HEK293 (cell line): ENCODE data around the gene LMLN.

Experiments used
- ZNF155 ChIP-seq: fragments of 450-650 bp; formaldehyde crosslinking; IDR thresholded peaks from 2 replicates; pipeline ENCODE4 v1.5.1; 2016; ENCODE audit warnings: missing biosample characterization, missing genetic modification characterization
- ZNF248 ChIP-seq: fragments of 450-650 bp; formaldehyde crosslinking; IDR thresholded peaks from 2 replicates; pipeline ENCODE4 v1.5.1; 2017; ENCODE audit warnings: missing biosample characterization, missing genetic modification characterization
- TF ChIP-seq, protein P1 (sequence below): sonication (generic); formaldehyde crosslinking; IDR thresholded peaks from 2 replicates; pipeline ENCODE4 v1.8.1; 2022; ENCODE audit warnings: mild to moderate bottlenecking, moderate library complexity, missing genetic modification reagents
- TF ChIP-seq, protein P2 (sequence below): fragments of 450-650 bp; formaldehyde crosslinking; IDR thresholded peaks from 2 replicates; pipeline ENCODE4 v1.5.1; 2016; ENCODE audit warnings: missing biosample characterization, missing genetic modification characterization

DNA sequence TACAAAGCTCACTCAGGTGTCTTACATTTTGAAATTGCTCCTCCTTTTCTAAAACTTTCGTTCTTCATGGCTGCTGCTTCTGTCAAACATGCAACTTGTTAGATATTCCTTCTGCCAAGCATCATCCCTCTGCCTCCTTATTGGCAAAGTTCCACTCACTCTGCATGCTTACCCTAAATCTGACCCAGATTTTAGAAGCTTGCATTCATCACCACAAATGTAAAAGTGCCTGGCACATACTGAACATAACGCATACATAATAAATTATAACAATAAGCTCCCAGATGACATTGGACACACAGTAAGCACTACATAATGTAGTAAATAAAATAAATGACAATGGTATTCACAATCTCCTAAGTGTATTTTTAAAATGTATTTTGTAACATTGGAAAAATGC lies 107.4 kb downstream of the LMLN start:
- TF ChIP-seq ZNF248: no peak
- TF ChIP-seq, protein P1, sequence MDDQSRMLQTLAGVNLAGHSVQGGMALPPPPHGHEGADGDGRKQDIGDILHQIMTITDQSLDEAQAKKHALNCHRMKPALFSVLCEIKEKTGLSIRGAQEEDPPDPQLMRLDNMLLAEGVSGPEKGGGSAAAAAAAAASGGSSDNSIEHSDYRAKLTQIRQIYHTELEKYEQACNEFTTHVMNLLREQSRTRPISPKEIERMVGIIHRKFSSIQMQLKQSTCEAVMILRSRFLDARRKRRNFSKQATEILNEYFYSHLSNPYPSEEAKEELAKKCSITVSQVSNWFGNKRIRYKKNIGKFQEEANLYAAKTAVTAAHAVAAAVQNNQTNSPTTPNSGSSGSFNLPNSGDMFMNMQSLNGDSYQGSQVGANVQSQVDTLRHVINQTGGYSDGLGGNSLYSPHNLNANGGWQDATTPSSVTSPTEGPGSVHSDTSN (CRISPR knock-in tag): no peak
- TF ChIP-seq, protein P2, sequence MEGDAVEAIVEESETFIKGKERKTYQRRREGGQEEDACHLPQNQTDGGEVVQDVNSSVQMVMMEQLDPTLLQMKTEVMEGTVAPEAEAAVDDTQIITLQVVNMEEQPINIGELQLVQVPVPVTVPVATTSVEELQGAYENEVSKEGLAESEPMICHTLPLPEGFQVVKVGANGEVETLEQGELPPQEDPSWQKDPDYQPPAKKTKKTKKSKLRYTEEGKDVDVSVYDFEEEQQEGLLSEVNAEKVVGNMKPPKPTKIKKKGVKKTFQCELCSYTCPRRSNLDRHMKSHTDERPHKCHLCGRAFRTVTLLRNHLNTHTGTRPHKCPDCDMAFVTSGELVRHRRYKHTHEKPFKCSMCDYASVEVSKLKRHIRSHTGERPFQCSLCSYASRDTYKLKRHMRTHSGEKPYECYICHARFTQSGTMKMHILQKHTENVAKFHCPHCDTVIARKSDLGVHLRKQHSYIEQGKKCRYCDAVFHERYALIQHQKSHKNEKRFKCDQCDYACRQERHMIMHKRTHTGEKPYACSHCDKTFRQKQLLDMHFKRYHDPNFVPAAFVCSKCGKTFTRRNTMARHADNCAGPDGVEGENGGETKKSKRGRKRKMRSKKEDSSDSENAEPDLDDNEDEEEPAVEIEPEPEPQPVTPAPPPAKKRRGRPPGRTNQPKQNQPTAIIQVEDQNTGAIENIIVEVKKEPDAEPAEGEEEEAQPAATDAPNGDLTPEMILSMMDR (tag by site-specific recombination): no peak
- TF ChIP-seq ZNF155: no peak
